DMS53 treated with DMSO at 0.1 percent for 48 hours (cell line): ENCODE results near the gene NR6A1.

ENCODE experiments used
- DNase-seq: peaks from one replicate; lab custom pipeline; 2025; ENCODE audit not compliant: unreplicated experiment; lab: John Stamatoyannopoulos, UW

Gene NR6A1

GRCh38 chr9:124771021-124771866, at the start of gene NR6A1:
Gene NR6A1 (minus strand): TSS chr9:124771311.
- DNase-seq = peak; percentile 96

- DNase-seq = no peak
These were observed 47.5 kb upstream of the NR6A1 start for GRCh38 chr9:124818431-124819281.

DNA sequence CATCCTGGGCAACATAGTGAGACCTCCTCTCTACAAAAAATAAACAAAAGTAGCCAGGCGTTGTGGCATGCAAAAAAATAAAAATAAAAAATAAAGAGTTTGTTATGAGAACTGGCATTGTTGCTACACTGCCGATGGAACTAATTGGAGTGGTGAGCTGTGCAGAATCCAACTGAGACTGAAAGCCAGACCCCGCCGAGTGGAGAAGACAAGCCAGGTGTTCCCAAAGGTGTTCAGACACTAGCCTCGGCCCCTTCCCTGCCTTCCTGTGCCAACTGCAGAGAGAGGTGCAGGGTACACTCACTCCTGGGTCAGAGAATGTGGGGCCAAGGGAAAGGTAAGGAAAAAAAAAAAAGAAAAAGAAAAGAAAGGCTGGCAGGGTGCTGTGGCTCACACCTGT, 44.5 kb upstream of the NR6A1 start:
- DNase-seq = no peak

GRCh38 chr9:124814164-124814535, 43.0 kb upstream of the NR6A1 start:
- DNase-seq = no peak

DNA sequence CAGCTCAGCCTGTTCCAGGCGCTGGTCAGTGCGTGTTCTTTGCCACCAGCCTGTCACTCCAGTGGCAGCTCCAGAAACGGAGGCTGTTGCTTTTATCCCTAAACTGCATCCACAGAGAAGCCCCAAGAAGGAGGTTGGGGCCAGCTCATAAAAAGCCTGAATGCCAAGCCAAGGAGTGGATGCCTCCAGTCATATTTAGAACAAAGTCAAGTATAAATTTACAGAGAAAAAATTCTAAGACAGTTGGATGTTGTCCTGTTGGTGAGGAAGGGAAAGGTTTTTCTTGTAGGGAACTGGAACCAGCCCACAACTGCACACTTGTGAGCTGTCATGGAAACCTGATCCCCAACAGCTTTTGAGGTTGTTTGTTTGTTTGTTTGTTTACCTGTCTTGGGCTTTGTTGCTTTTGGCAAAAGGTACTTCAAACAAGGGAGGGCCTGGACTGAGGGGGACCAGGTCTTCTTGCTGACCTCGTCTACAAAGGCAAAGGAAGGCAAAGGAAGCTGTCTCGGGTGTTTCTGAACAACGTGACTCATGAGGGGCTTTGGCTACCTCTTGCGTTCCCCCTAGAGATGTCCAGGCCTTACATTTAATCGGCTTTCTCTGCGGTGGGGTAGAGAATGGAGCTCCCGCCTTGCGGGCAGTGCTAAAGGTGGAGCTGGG, 42.5 kb upstream of the NR6A1 start:
- DNase-seq = no peak

GRCh38 chr9:124813041-124813440, 41.9 kb upstream of the NR6A1 start:
- DNase-seq = no peak

DNA sequence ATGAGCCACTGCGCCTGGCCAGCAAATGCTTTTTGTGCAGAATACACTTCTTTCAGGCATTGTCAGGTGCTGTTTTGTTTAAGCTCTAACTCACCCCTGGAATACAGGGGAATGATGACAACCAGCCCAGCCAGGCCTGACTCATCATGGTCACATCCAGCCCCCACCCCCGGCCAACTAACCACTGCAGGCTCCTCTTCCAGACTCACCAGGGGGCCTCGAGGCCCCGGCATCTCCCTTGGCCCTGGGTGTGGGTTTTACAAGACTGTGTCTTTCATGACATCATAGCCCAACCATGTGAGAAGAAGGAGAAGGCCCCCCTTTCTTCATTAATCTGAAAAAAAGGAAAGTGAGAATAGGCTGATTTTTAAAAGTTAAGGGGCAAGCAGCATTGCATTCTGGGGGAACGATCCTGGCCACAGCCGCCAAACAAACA, 41.3 kb upstream of the NR6A1 start:
- DNase-seq = no peak

GRCh38 chr9:124810663-124811355, 39.7 kb upstream of the NR6A1 start:
- no peak for DNase-seq

DNA sequence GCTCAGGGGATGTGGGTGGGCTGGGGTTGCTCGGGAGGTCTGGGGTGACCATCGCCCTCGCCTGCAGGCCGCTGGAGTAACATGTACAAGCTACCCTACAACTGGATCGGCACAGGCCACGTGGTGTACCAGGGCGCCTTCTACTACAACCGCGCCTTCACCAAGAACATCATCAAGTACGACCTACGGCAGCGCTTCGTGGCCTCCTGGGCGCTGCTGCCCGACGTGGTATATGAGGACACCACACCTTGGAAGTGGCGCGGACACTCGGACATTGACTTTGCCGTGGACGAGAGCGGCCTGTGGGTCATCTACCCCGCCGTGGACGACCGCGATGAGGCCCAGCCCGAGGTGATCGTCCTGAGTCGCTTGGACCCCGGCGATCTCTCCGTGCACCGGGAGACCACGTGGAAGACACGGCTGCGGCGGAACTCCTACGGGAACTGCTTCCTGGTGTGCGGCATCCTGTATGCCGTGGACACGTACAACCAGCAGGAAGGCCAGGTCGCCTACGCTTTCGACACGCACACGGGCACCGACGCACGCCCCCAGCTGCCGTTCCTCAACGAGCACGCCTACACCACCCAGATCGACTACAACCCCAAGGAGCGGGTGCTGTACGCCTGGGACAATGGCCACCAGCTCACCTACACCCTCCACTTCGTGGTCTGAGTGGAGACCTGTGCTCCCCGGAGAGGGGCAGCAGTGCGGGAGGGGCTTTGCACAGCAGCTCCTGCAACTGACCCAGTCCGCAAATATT, 38.8 kb upstream of the NR6A1 start:
- no peak for DNase-seq

DNA sequence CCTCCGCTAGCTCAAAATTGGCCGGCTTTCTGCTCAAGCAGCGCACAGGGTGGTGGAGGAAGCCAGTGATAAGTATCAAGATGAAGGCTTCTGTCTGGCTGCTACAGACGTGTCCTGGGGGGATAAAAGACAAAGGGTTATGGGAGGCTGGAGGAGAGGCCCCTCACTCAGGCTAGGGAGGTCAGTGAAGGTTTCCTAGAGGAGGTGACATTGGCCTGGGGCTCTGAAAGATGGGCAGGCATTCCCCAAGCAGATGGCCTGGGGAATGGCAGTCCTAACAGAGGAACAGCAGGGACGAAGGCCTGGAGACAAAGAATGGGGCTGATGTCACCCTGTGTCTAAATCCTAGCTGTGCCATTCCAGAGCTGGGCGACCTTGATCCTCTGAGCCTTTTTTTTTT, 38.1 kb upstream of the NR6A1 start:
- no peak for DNase-seq

- no peak for DNase-seq
These were observed 37.3 kb upstream of the NR6A1 start for GRCh38 chr9:124808246-124808956.

DNA sequence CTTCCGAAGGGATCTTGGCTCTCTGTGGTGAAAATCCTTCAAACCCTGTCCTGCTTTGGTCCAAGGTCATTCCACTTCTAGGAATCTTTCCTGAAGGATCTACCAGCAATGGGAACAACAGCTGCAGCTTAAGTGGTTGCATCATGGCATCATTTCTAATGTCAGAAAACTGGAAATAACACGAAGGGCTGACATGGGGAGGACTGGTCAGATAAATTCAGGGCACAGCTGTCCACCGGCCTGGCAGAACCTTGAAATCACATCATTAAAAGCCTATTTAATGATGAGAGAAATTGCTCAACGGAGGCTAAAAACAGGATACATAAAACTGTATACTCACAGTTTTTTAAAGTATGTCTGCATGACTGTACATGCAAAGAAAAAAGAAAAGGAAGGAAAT, 34.1 kb upstream of the NR6A1 start:
- no peak for DNase-seq

DNA sequence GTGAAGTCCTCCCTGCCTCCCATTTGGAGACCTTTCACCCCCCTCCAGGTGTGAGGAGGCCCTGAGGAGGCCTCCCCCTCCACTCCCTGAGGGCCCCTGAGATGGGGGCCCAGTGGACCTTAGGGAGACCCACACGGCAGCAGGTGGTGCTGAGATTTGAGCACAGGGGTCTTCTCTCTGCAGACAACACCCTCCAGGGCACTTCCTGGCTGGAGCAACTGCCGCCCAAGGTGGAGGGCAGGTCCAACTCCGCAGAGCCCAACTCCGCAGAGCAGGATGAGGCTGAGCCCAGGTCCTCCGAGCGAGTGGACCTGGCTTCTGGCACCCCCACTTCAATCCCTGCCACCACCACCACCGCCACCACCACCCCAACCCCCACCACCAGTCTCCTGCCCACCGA, 32.8 kb upstream of the NR6A1 start:
- no peak for DNase-seq

DNA sequence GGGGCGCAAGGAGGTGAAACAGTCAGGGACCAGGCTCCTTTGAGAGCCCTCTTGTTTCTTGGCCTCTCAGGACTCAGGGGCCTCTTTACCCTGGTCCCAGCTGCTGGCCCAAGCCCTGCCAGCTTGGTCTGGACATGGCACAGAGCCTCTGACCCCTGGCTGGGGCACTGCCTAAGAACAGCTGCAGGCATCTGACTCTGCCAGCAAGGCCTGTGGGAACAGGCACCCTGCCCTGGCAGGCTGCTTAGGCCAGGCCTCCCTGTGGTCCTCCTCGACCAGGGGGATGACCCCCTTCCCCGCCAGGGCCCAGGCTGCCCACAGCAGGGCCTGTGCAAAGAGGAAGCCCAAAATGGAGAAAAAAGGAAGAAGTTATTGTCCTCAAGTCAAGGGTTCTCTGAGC, 31.3 kb upstream of the NR6A1 start:
- DNase-seq = no peak

GRCh38 chr9:124801356-124801755, 30.2 kb upstream of the NR6A1 start:
- DNase-seq = no peak

DNA sequence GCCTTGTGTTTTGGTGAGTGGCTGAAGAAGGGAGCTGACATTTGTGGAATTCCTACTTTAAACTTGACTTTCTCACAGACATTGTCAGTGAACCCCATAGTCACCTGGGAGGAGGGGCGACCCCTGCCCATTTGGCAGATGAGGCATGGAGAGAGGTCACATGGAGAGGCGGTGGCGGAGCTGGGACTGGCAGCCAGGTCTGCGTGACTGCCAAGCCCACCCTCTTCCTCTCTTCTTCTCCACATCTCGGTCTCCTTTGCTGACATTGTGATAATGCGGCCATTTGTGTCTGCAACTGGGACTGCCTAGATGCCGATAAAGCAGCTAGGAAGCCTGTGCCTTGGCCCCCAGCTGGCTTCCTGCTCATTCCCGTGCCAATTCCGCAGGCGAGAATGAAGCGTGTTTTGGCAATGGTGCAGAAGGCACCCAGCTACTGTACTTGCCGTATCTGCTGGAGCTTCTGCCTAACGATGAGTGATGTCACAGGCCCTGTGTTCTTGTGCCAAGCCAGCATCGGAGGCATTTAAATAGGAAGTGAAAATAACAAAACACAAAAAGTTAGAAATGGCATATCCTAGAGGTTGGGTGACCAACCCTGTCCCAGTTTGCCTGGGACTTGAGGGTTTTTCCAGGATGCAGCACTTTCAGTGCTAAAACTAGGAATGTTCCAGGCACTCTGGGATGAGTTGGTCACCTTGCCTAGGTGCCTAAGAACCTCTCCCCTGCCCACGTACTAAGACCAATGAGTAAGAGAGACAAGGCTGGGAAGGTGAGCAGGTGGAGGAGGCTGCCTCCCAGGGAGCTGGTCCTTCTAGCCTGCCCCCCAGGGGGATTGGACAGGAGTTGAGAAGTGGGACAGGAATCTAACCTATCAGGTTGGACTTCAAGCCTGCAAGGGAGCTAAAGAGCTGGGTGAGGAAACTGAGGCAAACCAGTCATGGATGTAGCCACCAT, 29.5 kb upstream of the NR6A1 start:
- no peak for DNase-seq

DNA sequence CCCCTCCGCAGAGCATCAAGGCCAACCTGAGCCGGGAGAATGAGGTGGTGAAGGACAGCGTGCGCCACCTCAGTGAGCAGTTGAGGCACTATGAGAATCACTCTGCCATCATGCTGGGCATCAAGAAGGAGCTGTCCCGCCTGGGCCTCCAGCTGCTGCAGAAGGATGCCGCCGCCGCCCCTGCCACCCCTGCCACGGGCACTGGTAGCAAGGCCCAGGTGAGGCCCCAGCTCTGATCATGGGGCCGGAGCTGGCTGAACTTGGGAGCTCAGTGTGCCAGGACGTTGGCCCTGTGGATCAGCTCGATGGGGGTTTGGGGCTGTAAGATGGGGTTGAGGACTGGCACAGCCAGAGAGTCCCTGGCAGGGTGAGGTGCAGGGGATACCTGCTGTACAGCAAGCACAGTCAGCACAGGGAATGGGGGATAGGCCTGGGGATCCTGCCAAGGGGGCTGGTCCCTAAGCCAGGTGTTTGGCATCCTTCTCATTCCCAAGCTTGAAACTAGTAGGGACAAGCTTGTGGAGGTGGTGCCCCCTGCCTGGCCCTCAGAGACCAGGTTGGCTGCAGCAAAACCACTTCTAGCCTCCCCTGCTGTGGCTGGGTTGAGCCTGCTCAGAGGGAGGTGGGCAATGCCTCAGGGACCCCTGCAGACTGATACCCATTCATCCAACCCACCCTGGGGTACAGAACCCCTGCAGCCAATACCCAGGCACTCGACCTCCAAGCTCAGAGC, 28.3 kb upstream of the NR6A1 start:
- DNase-seq = no peak
